Measurements from ENCODE around the gene EPHX1.
"Not testable (repeated sequence)": the region's sequence is repeated elsewhere in the genome, so short reads cannot be mapped to it uniquely, and the experiment has no call there.

EPHX1 gene

GRCh38 chr1:225806249-225806648, 3.7 kb upstream of the EPHX1 start:
- no peak overlapping the region for H3K4me3 ChIP-seq (ENCODE audit: control insufficient read depth, low read depth, low read length)
- DNase-seq (ENCODE audit: low read depth): no peak
- TF ChIP-seq CTCF (conservative IDR thresholded peaks at IDR 0.05; ENCODE audit: control insufficient read depth, insufficient read depth, low read depth, low read length): no peak

- not testable (repeated sequence) for H3K4me3 ChIP-seq (ENCODE audit: control insufficient read depth, low read depth, low read length); DNase-seq (ENCODE audit: low read depth)
Observed at GRCh38 chr1:225806736-225807135, 3.2 kb upstream of the EPHX1 start.

DNA sequence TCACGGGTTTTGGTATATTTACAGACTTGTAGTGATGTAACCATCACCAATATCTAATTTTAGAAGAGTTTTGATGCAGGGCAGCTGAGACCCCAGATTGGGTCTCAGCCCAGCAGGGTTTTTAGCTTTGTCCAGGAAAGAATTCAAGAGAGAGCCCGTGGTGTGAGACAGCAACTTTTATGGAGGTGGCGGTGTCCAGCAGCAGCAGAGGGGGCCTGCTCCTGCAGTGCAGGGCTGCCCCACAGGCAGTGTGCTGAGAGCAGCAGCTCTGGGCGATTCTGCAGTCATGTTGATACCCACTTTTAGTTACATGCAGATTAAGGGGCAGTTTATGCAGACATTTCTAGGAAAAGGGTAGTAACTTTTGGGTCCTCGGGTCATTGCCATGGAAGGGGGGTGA, 1.8 kb upstream of the EPHX1 start:
- DNase-seq (ENCODE audit: low read depth): no peak
- no peak overlapping the region for H3K4me3 ChIP-seq (ENCODE audit: control insufficient read depth, low read depth, low read length)
- no peak for TF ChIP-seq CTCF (conservative IDR thresholded peaks at IDR 0.05; ENCODE audit: control insufficient read depth, insufficient read depth, low read depth, low read length)

GRCh38 chr1:225810579-225811538, 935 bp downstream of the EPHX1 start:
- DNase-seq (ENCODE audit: low read depth): peak; percentile 19
- peak overlapping the region; percentile 61 for H3K4me3 ChIP-seq (ENCODE audit: control insufficient read depth, low read depth, low read length)

DNA sequence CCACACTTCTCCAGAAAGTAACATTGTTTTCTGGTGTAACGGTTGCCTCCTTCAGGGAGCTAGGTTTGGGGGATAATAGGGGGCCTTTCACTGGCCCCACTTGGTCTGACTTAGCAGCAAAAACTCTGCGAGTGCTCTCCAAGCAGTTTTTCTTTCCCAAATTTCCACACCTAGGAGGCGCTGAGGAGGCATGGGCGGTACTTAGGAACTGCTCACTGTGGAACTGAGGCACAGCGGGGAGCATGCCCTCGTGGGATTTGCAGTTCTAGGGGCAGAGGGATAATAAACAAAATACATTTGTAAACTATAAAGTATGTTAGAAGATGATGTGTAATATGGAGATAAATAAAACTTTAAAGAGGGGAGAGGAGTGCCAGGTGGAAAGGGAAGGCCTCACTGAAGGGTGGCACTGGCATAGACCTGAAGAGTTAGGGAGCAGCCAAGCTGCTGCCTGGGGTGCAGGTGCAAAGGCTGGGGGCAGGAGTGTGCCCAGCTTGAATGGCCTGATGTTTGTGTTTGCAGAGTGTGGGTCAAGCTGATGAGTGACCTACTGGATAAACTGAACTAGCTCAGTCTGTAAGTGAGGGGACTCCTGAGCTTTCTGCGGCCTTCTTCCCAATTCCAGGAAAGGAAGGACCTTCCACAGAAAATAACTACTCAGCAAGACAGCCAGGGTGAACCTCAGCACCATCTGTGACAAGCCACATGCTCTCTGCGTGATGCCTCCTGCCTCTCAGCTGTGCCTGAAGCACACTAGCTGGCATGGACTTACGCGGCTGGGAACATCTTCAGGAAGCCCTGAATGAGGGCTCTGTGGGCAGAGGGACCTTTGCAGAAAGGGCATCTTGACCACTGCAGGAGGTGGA, 1.9 kb downstream of the EPHX1 start:
- no peak overlapping the region for H3K4me3 ChIP-seq (ENCODE audit: control insufficient read depth, low read depth, low read length)
- peak; percentile 55 for TF ChIP-seq CTCF (conservative IDR thresholded peaks at IDR 0.05; ENCODE audit: control insufficient read depth, insufficient read depth, low read depth, low read length)
- DNase-seq (ENCODE audit: low read depth): no peak

DNA sequence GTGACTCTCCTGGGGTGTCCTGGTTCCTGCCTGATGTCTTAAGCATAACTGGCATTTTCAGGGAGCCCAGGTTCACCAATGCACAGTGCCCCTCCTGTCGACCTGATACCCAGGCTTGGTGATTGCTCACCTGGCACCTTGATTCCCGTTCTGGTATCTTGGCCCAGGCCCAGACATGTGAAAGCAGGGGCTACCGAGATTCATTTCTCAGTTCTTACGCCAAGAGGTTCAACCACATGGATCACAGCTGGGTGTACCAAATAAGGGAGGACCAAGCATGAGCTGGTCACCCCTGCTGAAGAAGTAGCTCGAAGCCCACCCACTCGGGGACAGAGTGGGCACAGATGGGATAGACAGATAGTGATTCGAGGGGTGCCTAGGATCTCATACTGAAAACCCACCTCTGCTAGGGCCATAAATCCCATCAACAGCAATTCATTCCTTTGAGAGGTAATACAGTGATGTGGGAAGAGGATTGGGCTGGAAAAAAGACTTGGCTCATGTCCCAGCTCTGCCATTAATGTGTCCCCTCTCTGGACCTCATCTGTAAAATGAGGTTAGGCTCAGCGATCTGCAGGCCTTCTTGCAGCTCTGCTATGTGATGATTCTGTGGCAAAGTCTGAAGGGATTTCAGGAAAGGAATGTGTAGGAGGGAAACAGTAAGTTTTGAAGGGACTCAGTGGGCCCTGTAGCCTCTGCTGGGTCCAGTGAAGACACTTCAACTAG, 2.7 kb downstream of the EPHX1 start:
- no peak overlapping the region for H3K4me3 ChIP-seq (ENCODE audit: control insufficient read depth, low read depth, low read length)
- no peak for TF ChIP-seq CTCF (conservative IDR thresholded peaks at IDR 0.05; ENCODE audit: control insufficient read depth, insufficient read depth, low read depth, low read length)
- DNase-seq (ENCODE audit: low read depth): no peak

- DNase-seq (ENCODE audit: low read depth): peak; percentile 79
- no peak overlapping the region for H3K4me3 ChIP-seq (ENCODE audit: control insufficient read depth, low read depth, low read length)
Observed at GRCh38 chr1:225813214-225813964, 3.5 kb downstream of the EPHX1 start.

More at GRCh38 chr1:225813214-225813964, 3.5 kb downstream of the EPHX1 start:
- TF ChIP-seq CTCF (conservative IDR thresholded peaks at IDR 0.05; ENCODE audit: control insufficient read depth, insufficient read depth, low read depth, low read length): no peak

All from fibroblast of mammary gland (primary cell).